Measurements from ENCODE around the gene MYO9B. TPM values are rescaled to one million over a fixed set of nuclear protein-coding genes. Genes with fewer than 3 reads are reported as not detected.
A peak's percentile ranks its signal among the peaks of the same experiment; 100 is the strongest.

The MYO9B gene
- total and polyA plus RNA-seq, 9 of the 15 experiments (the other 6 are each of a cell fraction or from before 2014, with no cell fraction given): 2.4 to 77.6 (median 23.0) TPM

DNA sequence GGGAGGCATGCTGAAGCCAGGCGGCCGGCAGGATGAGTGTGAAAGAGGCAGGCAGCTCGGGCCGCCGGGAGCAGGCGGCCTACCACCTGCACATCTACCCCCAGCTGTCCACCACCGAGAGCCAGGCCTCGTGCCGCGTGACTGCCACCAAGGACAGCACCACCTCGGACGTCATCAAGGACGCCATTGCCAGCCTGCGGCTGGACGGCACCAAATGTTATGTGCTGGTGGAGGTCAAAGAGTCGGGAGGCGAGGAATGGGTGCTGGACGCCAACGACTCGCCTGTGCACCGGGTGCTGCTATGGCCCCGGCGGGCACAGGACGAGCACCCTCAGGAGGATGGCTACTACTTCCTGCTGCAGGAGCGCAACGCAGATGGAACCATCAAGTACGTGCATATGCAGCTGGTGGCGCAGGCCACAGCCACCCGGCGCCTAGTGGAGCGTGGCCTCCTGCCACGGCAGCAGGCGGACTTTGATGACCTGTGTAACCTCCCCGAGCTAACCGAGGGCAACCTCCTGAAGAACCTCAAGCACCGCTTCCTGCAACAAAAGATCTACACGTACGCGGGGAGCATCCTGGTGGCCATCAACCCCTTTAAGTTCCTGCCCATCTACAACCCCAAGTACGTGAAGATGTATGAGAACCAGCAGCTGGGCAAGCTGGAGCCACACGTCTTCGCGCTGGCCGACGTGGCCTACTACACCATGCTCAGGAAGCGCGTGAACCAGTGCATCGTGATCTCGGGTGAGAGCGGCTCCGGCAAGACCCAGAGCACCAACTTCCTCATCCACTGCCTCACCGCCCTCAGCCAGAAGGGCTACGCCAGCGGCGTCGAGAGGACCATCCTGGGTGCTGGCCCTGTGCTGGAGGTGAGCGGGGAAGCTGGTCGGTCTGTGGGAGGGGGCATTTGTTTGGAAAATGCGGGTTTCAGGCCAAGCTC is 26.4 kb downstream of the MYO9B start:
- no TSS peak for BruUV-seq (replicated peaks)
- Histone ChIP-seq H3K36me3 (ENCODE audit: control insufficient read depth, insufficient read depth, low read length) (peaks cover 57% of the 10 kb centered on the region; the same call in 2 of the 3 replicates), H3K4me3 (no peak overlapping the region), H3K79me2 (ENCODE audit: control insufficient read depth, insufficient read depth, low read length) (peaks cover 47% of the 10 kb centered on the region), H3K27ac (ENCODE audit: extremely low read depth, low read depth, low read length) (no peak overlapping the region), H3K27me3 (ENCODE audit: control insufficient read depth in 2 of 2, insufficient read depth in 2 of 2, low read length in 2 of 2) (no peaks in the 10 kb centered on the region), H3K9me1 (ENCODE audit: control insufficient read depth, insufficient read depth, low read length) (no peaks in the 10 kb centered on the region), H3K4me2 (ENCODE audit: insufficient read depth, low read length) (no peak overlapping the region), H3K9me3 (replicated peaks; ENCODE audit: control insufficient read depth, insufficient read depth, low read depth, low read length) (0 out of 2 replicates have a peak, but pooled peaks cover 2% of the 10 kb centered on the region), H2AFZ (ENCODE audit: low read depth, low read length) (no peak overlapping the region), H4K20me1 (replicated peaks; ENCODE audit: control insufficient read depth, insufficient read depth, low read length) (peaks cover 10% of the 10 kb centered on the region; the same call in 1 of the 2 replicates), H3K4me1 (replicated peaks in 1 of 2; ENCODE audit: control insufficient read depth in 2 of 2, insufficient read depth in 2 of 2, low read length in 2 of 2) (peaks cover 13 to 18% of the 10 kb centered on the region in 2 experiments), H3K9ac (ENCODE audit: insufficient read depth in 1 of 2, low read depth in 2 of 2, low read length in 2 of 2) (no peak overlapping the region; a peak in 1 of 4 replicates)
- FAIRE-seq (no peak), DNase-seq (ENCODE audit: extremely low read depth in 1 of 4, low spot score in 3 of 4) (no peak), ATAC-seq (no peak)
- intact Hi-C loops (cut with micrococcal nuclease) (no loop called here), in situ Hi-C loops (cut with MboI) (no loop called here)
- 95% methylated on average over 55 of the region's 59 CpGs for WGBS (ENCODE audit: insufficient coverage, low coverage, missing lambda C conversion rate)
- CTCF ChIA-PET (ENCODE audit: low intra/inter-chr PET ratio): no interaction called here
- POLR2A ChIA-PET: interaction anchor here (0.6 kb wide), 1 partner anchor 241 kb away, joined by 3 read pairs; no protein-coding TSS in a partner anchor
- no peak for TF ChIP-seq RBM25 (IDR thresholded peaks at IDR 0.05; ENCODE audit: low read depth, low read length, severe bottlenecking)
- no peak for TF ChIP-seq MTA3 (IDR thresholded peaks at IDR 0.05; ENCODE audit: borderline replicate concordance)
- TF ChIP-seq, protein P1, sequence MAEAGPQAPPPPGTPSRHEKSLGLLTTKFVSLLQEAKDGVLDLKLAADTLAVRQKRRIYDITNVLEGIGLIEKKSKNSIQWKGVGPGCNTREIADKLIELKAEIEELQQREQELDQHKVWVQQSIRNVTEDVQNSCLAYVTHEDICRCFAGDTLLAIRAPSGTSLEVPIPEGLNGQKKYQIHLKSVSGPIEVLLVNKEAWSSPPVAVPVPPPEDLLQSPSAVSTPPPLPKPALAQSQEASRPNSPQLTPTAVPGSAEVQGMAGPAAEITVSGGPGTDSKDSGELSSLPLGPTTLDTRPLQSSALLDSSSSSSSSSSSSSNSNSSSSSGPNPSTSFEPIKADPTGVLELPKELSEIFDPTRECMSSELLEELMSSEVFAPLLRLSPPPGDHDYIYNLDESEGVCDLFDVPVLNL (CRISPR knock-in tag; IDR thresholded peaks at IDR 0.05; ENCODE audit: low read depth): 0 out of 2 replicates have a peak, but pooled peaks have one; percentile 32
- TF ChIP-seq, protein P2, sequence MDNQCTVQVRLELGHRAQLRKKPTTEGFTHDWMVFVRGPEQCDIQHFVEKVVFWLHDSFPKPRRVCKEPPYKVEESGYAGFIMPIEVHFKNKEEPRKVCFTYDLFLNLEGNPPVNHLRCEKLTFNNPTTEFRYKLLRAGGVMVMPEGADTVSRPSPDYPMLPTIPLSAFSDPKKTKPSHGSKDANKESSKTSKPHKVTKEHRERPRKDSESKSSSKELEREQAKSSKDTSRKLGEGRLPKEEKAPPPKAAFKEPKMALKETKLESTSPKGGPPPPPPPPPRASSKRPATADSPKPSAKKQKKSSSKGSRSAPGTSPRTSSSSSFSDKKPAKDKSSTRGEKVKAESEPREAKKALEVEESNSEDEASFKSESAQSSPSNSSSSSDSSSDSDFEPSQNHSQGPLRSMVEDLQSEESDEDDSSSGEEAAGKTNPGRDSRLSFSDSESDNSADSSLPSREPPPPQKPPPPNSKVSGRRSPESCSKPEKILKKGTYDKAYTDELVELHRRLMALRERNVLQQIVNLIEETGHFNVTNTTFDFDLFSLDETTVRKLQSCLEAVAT (IDR thresholded peaks at IDR 0.05): no peak
- 0 out of 2 replicates have a peak, but pooled peaks have one; percentile 26 for TF ChIP-seq POLR2G (IDR thresholded peaks at IDR 0.05; ENCODE audit: low read depth, low read length)
- TF ChIP-seq, protein P3, sequence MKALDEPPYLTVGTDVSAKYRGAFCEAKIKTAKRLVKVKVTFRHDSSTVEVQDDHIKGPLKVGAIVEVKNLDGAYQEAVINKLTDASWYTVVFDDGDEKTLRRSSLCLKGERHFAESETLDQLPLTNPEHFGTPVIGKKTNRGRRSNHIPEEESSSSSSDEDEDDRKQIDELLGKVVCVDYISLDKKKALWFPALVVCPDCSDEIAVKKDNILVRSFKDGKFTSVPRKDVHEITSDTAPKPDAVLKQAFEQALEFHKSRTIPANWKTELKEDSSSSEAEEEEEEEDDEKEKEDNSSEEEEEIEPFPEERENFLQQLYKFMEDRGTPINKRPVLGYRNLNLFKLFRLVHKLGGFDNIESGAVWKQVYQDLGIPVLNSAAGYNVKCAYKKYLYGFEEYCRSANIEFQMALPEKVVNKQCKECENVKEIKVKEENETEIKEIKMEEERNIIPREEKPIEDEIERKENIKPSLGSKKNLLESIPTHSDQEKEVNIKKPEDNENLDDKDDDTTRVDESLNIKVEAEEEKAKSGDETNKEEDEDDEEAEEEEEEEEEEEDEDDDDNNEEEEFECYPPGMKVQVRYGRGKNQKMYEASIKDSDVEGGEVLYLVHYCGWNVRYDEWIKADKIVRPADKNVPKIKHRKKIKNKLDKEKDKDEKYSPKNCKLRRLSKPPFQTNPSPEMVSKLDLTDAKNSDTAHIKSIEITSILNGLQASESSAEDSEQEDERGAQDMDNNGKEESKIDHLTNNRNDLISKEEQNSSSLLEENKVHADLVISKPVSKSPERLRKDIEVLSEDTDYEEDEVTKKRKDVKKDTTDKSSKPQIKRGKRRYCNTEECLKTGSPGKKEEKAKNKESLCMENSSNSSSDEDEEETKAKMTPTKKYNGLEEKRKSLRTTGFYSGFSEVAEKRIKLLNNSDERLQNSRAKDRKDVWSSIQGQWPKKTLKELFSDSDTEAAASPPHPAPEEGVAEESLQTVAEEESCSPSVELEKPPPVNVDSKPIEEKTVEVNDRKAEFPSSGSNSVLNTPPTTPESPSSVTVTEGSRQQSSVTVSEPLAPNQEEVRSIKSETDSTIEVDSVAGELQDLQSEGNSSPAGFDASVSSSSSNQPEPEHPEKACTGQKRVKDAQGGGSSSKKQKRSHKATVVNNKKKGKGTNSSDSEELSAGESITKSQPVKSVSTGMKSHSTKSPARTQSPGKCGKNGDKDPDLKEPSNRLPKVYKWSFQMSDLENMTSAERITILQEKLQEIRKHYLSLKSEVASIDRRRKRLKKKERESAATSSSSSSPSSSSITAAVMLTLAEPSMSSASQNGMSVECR (CRISPR knock-in tag; IDR thresholded peaks at IDR 0.05): no peak
- no peak for TF ChIP-seq ZNF695 (CRISPR knock-in tag; IDR thresholded peaks at IDR 0.05)
- no peak for TF ChIP-seq FIP1L1 (IDR thresholded peaks at IDR 0.05; ENCODE audit: low read depth, low read length, poor library complexity, severe bottlenecking)
- TF ChIP-seq BCL6 (CRISPR knock-in tag; IDR thresholded peaks at IDR 0.05): no peak
- TF ChIP-seq, protein P4, sequence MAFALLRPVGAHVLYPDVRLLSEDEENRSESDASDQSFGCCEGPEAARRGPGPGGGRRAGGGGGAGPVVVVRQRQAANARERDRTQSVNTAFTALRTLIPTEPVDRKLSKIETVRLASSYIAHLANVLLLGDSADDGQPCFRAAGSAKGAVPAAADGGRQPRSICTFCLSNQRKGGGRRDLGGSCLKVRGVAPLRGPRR (CRISPR knock-in tag; IDR thresholded peaks at IDR 0.05): no peak
- no peak for TF ChIP-seq TEAD1 (CRISPR knock-in tag; IDR thresholded peaks at IDR 0.05)
- no peak for TF ChIP-seq FOXJ3 (CRISPR knock-in tag; IDR thresholded peaks at IDR 0.05)
- TF ChIP-seq TAL1 (IDR thresholded peaks at IDR 0.05): no peak
